Activated CD8-positive, alpha-beta memory T cell treated with anti-CD3 and anti-CD28 coated beads, Interleukin-2, amount 50 U/mL, for 24 hours (primary cell): ENCODE data around the gene UBA52.
A peak's percentile ranks its signal among the peaks of the same experiment; 100 is the strongest.

Experiments used
- DNase-seq: peaks from one replicate; pipeline ENCODE4 v3.0.0-alpha.2; 2020; ENCODE audit errors: extremely low read depth

The UBA52 gene

DNA sequence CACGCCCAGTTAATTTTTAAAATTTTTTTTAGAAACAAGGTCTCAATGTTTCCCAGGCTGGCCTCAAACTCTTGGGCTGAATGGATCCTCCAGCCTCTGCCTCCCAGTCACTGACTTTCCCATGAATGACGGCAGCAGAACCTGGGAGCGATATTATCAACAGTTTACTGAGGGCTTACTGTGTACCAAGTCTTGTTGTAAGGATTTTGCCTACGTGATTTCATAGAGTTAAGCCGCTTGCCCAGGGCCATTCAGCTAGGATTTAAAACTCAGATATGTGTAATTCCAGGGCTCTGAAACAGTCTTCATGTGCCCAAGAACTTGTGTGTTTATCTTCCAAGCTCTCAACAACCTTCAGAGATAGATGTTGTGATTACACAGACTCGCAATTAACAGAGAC lies 20.0 kb upstream of the UBA52 start:
- DNase-seq: no peak

DNA sequence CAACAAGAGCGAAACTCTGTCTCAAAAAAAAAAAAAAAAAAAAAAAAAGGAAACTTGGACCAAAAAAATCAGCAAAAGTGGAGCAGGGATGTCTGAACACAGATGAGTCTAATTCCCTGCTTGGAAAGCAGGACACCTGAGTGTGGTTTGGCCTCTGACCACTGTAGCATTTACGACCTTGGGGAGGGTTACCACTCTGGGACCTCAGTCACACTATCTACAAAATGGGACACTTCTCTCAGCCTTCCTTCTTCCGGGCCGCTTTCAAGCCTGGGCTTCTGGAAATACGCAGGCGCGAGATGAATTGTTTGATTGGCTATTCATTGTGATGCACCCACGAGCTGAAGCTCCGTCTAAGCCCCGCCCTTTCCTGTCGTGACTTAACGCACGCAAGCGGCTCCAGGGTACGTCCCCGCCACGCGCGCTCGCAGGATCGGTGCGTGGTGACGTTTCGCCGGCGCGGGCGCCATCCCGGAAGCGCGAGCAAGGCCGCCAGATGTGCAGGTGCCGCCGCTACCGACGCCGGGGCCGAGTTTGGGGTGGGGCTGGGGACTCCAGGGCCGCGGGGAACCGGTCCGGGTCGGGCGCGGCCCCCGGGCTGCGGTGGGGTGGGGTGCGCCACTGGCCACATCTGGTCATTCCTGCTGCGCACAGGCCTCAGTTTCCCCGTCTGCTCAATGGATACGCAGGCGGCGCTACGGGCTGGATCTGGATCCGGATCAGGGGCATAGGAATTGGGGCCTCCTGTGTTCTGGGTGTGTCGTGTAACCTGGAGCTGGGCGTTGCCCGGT lies 14.1 kb upstream of the UBA52 start, which contains the start of gene KXD1:
KXD1 (plus strand) TSS at position 460 of the 791 bp plus-strand sequence. CDS start 4,187 bp downstream, outside the sequence.
- DNase-seq: peak; percentile 96

GRCh38 chr19:18558202-18558555 lies 13.5 kb upstream of the UBA52 start:
- no peak for DNase-seq

GRCh38 chr19:18558604-18559003 lies 13.1 kb upstream of the UBA52 start:
- DNase-seq: no peak

DNA sequence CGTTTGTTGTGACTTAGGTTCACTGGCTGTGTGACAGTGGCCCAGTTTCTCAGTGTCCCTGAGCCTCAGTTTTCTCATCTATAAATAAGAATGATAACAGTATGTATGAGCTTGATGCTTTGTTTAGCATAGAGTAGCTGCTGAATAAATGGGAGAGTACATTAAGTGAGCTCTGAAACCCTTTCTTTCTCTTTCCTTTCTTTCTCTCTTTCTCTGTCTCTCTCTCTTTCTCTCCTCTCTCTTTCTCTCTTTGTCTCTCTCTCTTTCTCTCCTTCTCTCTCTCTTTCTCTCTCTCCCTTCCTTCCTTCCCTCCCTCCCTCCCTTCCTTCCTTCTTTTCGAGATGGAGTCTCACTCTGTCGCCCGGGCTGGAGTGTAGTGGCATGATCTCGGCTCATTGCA lies 12.0 kb upstream of the UBA52 start:
- no peak for DNase-seq

DNA sequence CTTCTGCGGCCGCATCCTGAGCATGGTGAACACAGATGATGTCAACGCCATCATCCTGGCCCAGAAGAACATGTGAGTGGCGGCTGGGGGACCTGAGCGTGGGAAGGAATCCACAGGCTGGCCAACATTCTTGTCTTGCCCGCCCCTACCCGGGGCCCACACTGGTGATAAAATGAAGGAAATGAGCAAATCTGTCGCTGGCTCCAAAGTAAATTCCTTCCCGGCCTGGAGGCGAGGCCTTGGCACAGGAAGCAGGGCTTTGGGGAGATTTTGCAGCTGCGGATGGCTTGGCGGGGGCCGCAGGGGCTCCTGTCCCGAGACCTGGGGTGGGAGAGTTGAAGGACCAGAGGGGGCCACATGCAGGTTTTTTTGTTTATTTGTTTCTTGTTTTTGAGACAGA lies 9.6 kb upstream of the UBA52 start:
- no peak for DNase-seq

GRCh38 chr19:18566953-18567352 lies 4.7 kb upstream of the UBA52 start:
- no peak for DNase-seq

DNA sequence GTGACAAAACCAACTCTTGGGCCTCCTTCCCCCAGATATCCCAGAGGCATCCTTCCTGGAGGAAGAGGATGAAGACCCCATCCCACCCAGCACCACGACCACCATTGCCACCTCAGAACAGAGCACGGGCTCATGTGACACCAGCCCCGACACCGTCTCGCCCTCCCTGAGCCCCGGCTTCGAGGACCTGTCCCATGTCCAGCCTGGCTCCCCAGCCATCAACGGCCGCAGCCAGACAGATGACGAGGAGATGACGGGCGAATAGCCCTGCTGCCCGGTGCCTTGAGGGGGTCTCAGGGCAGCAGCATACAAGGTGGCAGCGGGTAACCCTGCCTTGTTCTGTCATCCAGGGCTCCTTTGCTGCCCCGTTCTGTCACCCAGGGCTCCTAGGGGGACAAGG lies 3.3 kb upstream of the UBA52 start:
- no peak for DNase-seq

DNA sequence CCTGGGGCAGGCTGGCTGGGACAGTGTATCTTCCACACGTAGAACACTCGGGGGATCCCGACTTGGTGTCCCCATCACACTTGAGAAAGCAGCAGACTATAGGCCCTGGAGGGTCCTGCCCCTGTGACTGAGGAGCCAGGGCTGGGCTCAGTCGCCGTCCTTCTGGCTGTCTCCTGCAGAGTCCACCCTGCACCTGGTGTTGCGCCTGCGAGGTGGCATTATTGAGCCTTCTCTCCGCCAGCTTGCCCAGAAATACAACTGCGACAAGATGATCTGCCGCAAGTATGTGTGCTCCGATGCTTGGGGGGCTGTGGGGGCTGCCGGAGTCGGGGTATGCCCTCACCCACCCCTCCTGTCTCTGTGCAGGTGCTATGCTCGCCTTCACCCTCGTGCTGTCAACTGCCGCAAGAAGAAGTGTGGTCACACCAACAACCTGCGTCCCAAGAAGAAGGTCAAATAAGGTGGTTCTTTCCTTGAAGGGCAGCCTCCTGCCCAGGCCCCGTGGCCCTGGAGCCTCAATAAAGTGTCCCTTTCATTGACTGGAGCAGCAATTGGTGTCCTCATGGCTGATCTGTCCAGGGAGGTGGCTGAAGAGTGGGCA lies 3.1 kb downstream of the UBA52 start:
- DNase-seq: no peak

- no peak for DNase-seq
Measured at GRCh38 chr19:18576383-18576782, 4.7 kb downstream of the UBA52 start.

DNA sequence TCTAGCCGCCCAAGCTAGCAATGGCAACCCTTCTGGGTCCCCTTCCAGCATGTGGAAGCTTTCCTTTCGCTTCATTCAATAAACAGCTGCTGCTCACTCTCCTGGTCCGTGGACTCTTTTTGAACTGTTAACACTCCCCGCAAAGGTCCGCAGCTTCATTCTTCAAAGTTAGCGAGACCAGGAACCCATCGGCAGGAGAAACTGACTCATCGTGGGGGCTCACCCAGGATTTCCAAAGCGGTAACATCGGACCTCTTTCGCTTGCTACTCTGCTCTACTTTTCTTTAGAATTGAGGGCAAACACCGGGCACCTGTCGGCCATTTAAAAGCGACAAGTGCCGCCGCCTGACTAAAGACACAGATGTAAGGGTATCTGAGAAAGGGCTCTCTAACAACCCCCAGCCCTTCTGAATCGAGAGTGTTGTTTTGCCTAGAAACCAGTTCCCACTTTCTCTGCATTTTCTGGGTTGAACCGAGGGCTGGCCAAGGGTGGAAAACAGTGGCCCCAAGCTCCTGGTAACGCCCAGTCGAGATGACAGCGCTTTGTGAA lies 5.8 kb downstream of the UBA52 start:
- DNase-seq: no peak

GRCh38 chr19:18580311-18580710 lies 8.7 kb downstream of the UBA52 start:
- no peak for DNase-seq

- no peak for DNase-seq
Measured at GRCh38 chr19:18586306-18586705, 14.6 kb downstream of the UBA52 start.

DNA sequence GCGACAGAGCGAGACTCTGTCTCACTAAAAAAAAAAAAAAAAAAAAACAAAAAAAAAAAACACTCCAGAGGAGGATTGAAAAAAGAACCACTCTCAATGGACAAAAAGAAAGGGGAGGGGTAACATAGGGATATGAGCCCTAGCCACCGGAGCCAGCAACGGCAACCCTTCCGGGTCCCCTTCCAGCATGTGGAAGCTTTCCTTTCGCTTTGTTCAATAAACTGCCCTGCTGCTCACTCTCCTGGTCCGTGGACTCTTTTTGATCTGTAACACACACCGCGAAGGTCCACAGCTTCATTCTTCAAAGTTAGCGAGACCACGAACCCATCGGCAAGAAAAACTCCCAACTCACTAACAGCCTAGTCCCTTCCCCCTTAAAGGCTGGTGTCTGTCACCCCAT lies 15.9 kb downstream of the UBA52 start:
- no peak for DNase-seq

DNA sequence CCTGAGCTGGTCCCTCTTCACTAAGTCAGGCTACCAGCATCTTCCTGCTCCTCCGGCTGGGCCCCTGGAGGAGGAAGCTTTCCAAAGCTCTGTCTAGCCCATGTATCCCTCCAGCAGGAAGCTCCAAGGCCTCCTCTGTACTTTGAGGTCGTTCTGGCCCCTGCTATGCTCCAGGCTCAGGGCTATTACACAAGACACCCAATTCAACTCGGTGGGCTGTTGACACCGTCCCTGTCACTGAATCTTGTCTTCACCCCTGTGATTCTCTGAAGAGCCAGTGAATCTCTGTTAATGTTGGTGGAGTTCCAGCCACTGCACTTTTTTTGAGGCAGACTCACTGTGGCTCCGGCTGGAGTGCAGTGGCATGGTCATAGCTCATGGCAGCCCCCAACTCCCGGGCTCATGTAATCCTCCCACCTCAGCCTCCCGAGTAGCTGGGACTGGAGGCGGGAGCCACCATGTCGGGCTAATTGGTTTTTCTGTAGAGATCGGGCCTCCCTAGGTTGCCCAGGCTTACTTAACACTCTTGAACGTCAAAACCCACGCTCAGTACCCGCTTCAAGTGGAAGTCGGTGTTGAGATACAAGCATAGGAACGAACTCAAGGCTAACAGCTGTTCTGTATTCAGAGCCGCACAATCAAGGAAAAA lies 16.4 kb downstream of the UBA52 start:
- DNase-seq: no peak

GRCh38 chr19:18588611-18589379 lies 17.1 kb downstream of the UBA52 start, which contains the start of gene REX1BD:
TSS of gene REX1BD (plus strand) at chr19:18588798. CDS start at chr19:18588802, 4 bp downstream.
- DNase-seq: peak; percentile 79

GRCh38 chr19:18589380-18590272 lies 18.0 kb downstream of the UBA52 start:
- DNase-seq: no peak

- DNase-seq: no peak
Measured at GRCh38 chr19:18590273-18591272, 18.9 kb downstream of the UBA52 start.

GRCh38 chr19:18591735-18592385 lies 20.2 kb downstream of the UBA52 start:
- DNase-seq: no peak
